Endothelial cell of umbilical vein (primary cell): Measurements from ENCODE around the gene CEP55. TPM values are rescaled to one million over a fixed set of nuclear protein-coding genes. Genes with fewer than 3 reads are reported as not detected.

Experiments used
- BruUV-seq: library from RNA; stranded (reverse); fragments of 400-500 nt; replicated peaks from 2 replicates; lab custom pipeline; 2021; lab: Mats Ljungman, UMichigan
- CTCF ChIA-PET: fragments of 300-600, 350-600 bp; sonication (Branson Sonifier 250); formaldehyde crosslinking; loops from one replicate; lab custom pipeline; 2021; ENCODE audit warnings: antibody characterized with exemption, inconsistent platforms; lab: Charles Lee
- POLR2A ChIA-PET: fragments of 300-600, 350-600 bp; sonication (Branson Sonifier 250); formaldehyde crosslinking; loops from one replicate; lab custom pipeline; 2021; ENCODE audit warnings: antibody characterized with exemption, inconsistent platforms; lab: Charles Lee
- DNase-seq: peaks from one replicate; pipeline ENCODE4 v3.0.0-alpha.2; 2011; ENCODE audit warnings: low read depth, low spot score
- FAIRE-seq: peaks from 2 replicates; lab custom pipeline; 2011; peaks lifted over from hg19 to GRCh38; lab: Jason Lieb, UNC
- H2AFZ ChIP-seq: 2 replicates; pipeline ENCODE4 v1.6.0; 2012; ENCODE audit warnings: low read depth, low read length, control low read depth, inconsistent platforms
- H3K27ac ChIP-seq: 2 replicates; pipeline ENCODE4 v1.5.1; 2011; ENCODE audit warnings: low read depth, mild to moderate bottlenecking, control low read depth, low read length, moderate library complexity; ENCODE audit not compliant: insufficient read depth
- H3K27me3 ChIP-seq, 2 experiments: 2 replicates each; pipeline versions ENCODE4 v1.6.0 to v1.6.1; 2011; ENCODE audit warnings: low read length in 2 of 2, mixed read lengths in 1 of 2; ENCODE audit not compliant: control insufficient read depth in 2 of 2, insufficient read depth in 2 of 2
- H3K36me3 ChIP-seq, 2 experiments: 2 replicates in 1 of 2; 3 replicates in 1 of 2; pipeline ENCODE4 v1.5.1; 2011; ENCODE audit warnings: low read length in 2 of 2, mild to moderate bottlenecking in 1 of 2, moderate library complexity in 1 of 2; ENCODE audit not compliant: control insufficient read depth in 2 of 2, insufficient read depth in 2 of 2; ENCODE audit errors: extremely low read depth in 1 of 2
- H3K4me1 ChIP-seq: 3 replicates; pipeline ENCODE4 v1.5.1; 2011; ENCODE audit warnings: mild to moderate bottlenecking, low read length; ENCODE audit not compliant: control insufficient read depth, insufficient read depth; ENCODE audit errors: extremely low read depth
- H3K4me2 ChIP-seq: 2 replicates; pipeline ENCODE4 v1.6.1; 2011; ENCODE audit warnings: low read length, control low read depth, mixed read lengths; ENCODE audit not compliant: insufficient read depth
- H3K4me3 ChIP-seq, 3 experiments: fragments of 200-600 bp in 1 of 3; sonication (generic), shearing (Covaris generic) in 1 of 3; replicated peaks in 1 of 3; 2 replicates each; pipeline ENCODE4 v1.5.1; 2011 to 2016; ENCODE audit warnings: control low read depth in 3 of 3, low read length in 3 of 3, mild to moderate bottlenecking in 2 of 3, inconsistent platforms in 1 of 3, low read depth in 1 of 3, moderate library complexity in 1 of 3; ENCODE audit not compliant: insufficient read depth in 1 of 3
- H3K79me2 ChIP-seq: 2 replicates; pipeline ENCODE4 v1.6.0; 2012; ENCODE audit warnings: low read length, inconsistent platforms; ENCODE audit not compliant: control insufficient read depth, insufficient read depth
- H3K9ac ChIP-seq: replicated peaks from 2 replicates; pipeline ENCODE3; 2011; ENCODE audit warnings: low read length, control low read depth; ENCODE audit not compliant: insufficient read depth; ENCODE audit errors: extremely low read depth
- H3K9me1 ChIP-seq: replicated peaks from 3 replicates; pipeline ENCODE4 v1.6.0; 2011; ENCODE audit warnings: mild to moderate bottlenecking, low read length; ENCODE audit not compliant: control insufficient read depth, insufficient read depth; ENCODE audit errors: extremely low read depth
- H3K9me3 ChIP-seq: replicated peaks from 2 replicates; pipeline ENCODE4 v1.5.1; 2012; ENCODE audit warnings: low read length, inconsistent platforms; ENCODE audit not compliant: control insufficient read depth, insufficient read depth
- H4K20me1 ChIP-seq: replicated peaks from 2 replicates; pipeline ENCODE3; 2011; ENCODE audit warnings: mild to moderate bottlenecking, low read length; ENCODE audit not compliant: control insufficient read depth, insufficient read depth; ENCODE audit errors: extremely low read depth
- CTCF ChIP-seq, 2 donors: IDR thresholded peaks; 1 replicate in 1 of 2; 2 replicates in 1 of 2; pipeline ENCODE4 v1.5.1; 2011; ENCODE audit warnings: low read length in 2 of 2, mild to moderate bottlenecking in 2 of 2, moderate library complexity in 2 of 2, control low read depth in 1 of 2, inconsistent platforms in 1 of 2, low read depth in 1 of 2; ENCODE audit not compliant: insufficient read depth in 1 of 2; ENCODE audit errors: extremely low read depth in 1 of 2
- EZH2 ChIP-seq: IDR thresholded peaks from 2 replicates; pipeline ENCODE4 v1.6.1; 2012; ENCODE audit warnings: borderline replicate concordance, low read depth, mild to moderate bottlenecking, moderate library complexity, low read length, inconsistent platforms; ENCODE audit not compliant: severe bottlenecking
- FOS ChIP-seq: IDR thresholded peaks from 2 replicates; pipeline ENCODE4 v1.6.1; 2011; ENCODE audit warnings: mild to moderate bottlenecking, low read length, moderate library complexity, borderline replicate concordance; ENCODE audit not compliant: insufficient read depth
- GATA2 ChIP-seq: IDR thresholded peaks from 2 replicates; pipeline ENCODE4 v1.7.0; 2011; ENCODE audit warnings: low read depth, mild to moderate bottlenecking, moderate library complexity, mixed read lengths, low read length; ENCODE audit not compliant: insufficient read length, insufficient read depth
- JUN ChIP-seq: IDR thresholded peaks from 2 replicates; pipeline ENCODE4 v1.6.1; 2011; ENCODE audit warnings: borderline replicate concordance, low read depth; ENCODE audit not compliant: insufficient read length, insufficient read depth
- MAX ChIP-seq: IDR thresholded peaks from 2 replicates; pipeline ENCODE4 v1.6.1; 2011; ENCODE audit not compliant: insufficient read depth, insufficient read length
- MYC ChIP-seq: IDR thresholded peaks from one replicate; pipeline ENCODE4 v1.6.1; 2011; ENCODE audit warnings: mild to moderate bottlenecking, low read depth, low read length
- POLR2A ChIP-seq: IDR thresholded peaks from 2 replicates; pipeline ENCODE4 v1.6.1; 2012; ENCODE audit warnings: low read depth, mild to moderate bottlenecking, control low read depth, low read length
- POLR2AphosphoS5 ChIP-seq: IDR thresholded peaks from 2 replicates; pipeline ENCODE4 v1.6.1; 2012; ENCODE audit warnings: low read depth, mild to moderate bottlenecking, control low read depth, low read length, moderate library complexity; ENCODE audit not compliant: insufficient read depth
- dilution Hi-C: fragments of 300-500 bp; cut with MboI; formaldehyde crosslinking; loops from one replicate; pipeline ENCODE4 v1.15.0; 2019; ENCODE audit warnings: low sequenced_read_pairs; ENCODE audit not compliant: extremely low pct_ligation_motif_present
- intact Hi-C: fragments of 100-400 bp; cut with micrococcal nuclease; formaldehyde crosslinking; loops from one replicate; pipeline ENCODE4 v1.10.0; 2022
- polyA plus RNA-seq, 4 experiments: library from polyadenylated mRNA; depleted of rRNA in 3 of 4; stranded (reverse) in 3 of 4; unstranded in 1 of 4; fragments of >200 nt; gene quantifications; 2 replicates each; pipeline versions ENCODE4 v1.2.1 to v1.2.3, GENCODE V29; 2011 to 2012; ENCODE audit warnings: missing spikeins in 1 of 4
- total RNA-seq: library from RNA; stranded (reverse); gene quantifications from 2 replicates; pipeline ENCODE4 v1.2.3, GENCODE V29; 2021

Gene CEP55
- total and polyA plus RNA-seq, 2 donors (not counting 3 experiments of a cell fraction or from before 2014, with no cell fraction given), result 17.4 to 63.0 TPM

DNA sequence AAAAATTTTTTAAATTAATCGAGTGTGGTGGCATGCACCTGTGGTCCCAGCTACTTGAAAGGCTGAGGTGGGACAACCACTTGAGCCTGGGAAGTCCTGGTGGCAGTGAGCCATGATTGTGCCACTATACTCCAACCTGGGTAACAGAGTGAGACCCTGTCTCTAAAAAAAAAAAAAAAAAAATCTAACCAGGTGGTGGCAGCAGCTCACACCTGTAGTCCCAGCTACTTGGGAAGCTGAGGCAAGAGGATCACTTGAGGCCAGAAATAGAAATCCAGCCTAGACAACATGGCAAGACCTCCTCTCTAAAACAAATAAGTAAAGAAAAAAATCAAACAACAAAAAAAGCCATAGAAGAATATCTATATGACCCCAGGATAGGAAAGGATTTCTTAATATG is 10.7 kb upstream of the CEP55 start:
- POLR2A ChIA-PET, result no interaction called here
- no peak for FAIRE-seq
- dilution Hi-C loops, result no loop called here

More for the DNA sequence above, 10.7 kb upstream of the CEP55 start:
- Histone ChIP-seq H2AFZ (no peak overlapping the region), H3K4me2 (no peak overlapping the region), H3K27me3 (no peaks in the 10 kb centered on the region), H3K9me1 (no peaks in the 10 kb centered on the region), H3K79me2 (peaks cover 13% of the 10 kb centered on the region), H3K9me3 (no peaks in the 10 kb centered on the region), H3K36me3 (no peaks in the 10 kb centered on the region), H3K4me3 (no peak overlapping the region), H4K20me1 (no peaks in the 10 kb centered on the region), H3K9ac (no peak overlapping the region), H3K4me1 (no peaks in the 10 kb centered on the region), H3K27ac (no peak overlapping the region)
- CTCF ChIA-PET, result interaction anchor here (0.9 to 12.7 kb wide), 4 partner anchors 9 to 195 kb away, joined by 3 to 451 read pairs (median 4); no protein-coding TSS in a partner anchor
- no TSS peak for BruUV-seq
- no peak for DNase-seq
- no peak for TF ChIP-seq MYC
- TF ChIP-seq FOS, result no peak
- TF ChIP-seq POLR2A, result no peak
- TF ChIP-seq JUN, result no peak
- TF ChIP-seq EZH2, result no peak
- TF ChIP-seq MAX, result no peak
- TF ChIP-seq GATA2, result no peak
- TF ChIP-seq CTCF (IDR thresholded peaks at IDR 0.05; ENCODE audit: extremely low read depth in 1 of 2, insufficient read depth in 1 of 2, low read depth in 1 of 2, low read length in 2 of 2), result no peak
- TF ChIP-seq POLR2AphosphoS5, result no peak
- intact Hi-C loops, result no loop called here
